Cardiac septum (tissue), 1 donor: ENCODE measurements around the gene GPX4. TPM values are rescaled to one million over a fixed set of nuclear protein-coding genes. Genes with fewer than 3 reads are reported as not detected.

Source experiments
- DNase-seq: peaks from one replicate; pipeline ENCODE4 v3.0.0-alpha.2; 2020; ENCODE audit warnings: low spot score
- intact Hi-C: fragments of 100-400 bp; cut with DNase I; formaldehyde crosslinking; loops from one replicate; pipeline ENCODE4 v1.14.0; 2022
- total RNA-seq: library from RNA; stranded (reverse); fragmentation: NEBNext Ultra II Directional; extraction: Animal tissue kit (Norgen Biotek cat#: 25700); gene quantifications from one replicate; pipeline ENCODE4 v1.2.1, GENCODE V29; 2021
- donor health status: DM: no; HTN: no; CAD: no.

Gene GPX4
- total RNA-seq, 1 donor from 2014 or later: 243 TPM

DNA sequence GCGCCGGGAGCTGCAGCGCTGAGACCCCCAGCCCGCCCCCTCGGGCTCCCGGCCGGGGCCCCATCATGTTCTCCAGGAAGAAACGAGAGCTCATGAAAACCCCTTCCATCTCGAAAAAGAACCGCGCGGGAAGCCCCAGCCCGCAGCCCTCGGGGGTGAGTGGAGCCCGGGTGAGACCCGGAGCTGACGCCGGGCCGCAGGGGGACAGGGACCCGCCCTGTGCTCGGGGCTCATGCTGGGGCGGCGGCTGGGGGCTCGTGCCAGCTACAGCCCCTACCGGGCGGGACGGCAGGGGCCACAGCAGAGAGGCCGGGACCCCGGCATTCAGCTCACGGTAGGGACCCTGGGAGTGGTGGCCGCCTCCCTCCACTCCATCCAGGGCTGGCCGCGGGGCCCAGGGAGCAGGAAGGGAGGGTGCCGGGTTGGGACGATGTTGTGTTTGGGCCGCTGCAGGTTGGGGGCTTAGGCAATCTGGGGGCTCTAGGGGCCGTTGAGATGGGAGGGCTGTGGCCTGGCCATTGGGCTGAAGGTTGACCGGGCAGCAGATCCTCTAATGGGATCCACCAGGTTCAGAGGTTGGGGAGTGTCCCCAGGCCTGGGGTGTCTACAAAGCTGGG is 36.3 kb upstream of the GPX4 start:
- DNase-seq: no peak
- intact Hi-C loops: no loop called here

DNA sequence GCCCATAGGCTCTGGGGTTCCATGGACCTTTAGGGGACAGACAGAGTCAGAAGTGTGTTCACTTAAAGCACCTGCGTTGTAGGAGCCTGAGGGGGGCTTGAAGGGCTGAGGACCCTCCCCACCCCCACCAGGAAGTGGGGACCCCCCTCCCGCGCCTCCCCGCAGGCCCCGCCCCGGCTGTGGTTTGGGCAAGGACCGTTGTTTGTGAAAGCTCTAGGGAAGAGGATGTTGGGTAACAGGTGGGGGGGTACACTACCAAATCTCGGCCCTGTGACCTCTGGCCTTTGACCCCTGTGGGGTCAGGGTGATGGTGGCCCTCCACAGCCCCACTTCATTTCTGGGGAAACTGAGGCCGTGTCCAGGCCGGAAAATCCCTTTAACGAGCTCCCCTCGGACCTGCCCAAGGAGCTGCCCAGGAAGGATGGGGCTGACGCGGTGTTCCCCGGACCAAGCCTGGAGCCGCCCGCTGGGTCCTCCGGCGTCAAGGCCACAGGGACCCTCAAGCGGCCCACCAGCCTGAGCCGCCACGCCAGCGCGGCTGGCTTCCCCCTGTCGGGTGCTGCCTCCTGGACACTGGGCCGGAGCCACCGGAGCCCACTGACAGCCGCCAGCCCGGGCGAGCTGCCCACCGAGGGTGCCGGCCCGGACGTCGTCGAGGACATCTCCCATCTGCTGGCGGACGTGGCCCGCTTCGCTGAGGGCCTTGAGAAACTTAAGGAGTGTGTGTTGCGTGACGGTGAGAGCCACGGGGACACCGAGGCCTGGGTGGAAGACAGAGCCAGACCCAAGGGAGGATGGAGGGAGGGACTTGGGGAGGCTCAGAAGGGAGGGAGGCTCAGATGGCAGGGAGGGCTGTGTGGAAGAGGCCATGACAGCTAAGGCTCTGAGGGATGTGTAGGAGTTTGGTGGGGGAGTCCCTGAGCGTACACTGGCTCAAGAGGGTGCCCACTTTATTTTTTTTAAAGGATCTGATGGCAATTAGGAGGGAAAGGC is 35.5 kb upstream of the GPX4 start:
- peak; percentile 87 for DNase-seq
- intact Hi-C loops: no loop called here

DNA sequence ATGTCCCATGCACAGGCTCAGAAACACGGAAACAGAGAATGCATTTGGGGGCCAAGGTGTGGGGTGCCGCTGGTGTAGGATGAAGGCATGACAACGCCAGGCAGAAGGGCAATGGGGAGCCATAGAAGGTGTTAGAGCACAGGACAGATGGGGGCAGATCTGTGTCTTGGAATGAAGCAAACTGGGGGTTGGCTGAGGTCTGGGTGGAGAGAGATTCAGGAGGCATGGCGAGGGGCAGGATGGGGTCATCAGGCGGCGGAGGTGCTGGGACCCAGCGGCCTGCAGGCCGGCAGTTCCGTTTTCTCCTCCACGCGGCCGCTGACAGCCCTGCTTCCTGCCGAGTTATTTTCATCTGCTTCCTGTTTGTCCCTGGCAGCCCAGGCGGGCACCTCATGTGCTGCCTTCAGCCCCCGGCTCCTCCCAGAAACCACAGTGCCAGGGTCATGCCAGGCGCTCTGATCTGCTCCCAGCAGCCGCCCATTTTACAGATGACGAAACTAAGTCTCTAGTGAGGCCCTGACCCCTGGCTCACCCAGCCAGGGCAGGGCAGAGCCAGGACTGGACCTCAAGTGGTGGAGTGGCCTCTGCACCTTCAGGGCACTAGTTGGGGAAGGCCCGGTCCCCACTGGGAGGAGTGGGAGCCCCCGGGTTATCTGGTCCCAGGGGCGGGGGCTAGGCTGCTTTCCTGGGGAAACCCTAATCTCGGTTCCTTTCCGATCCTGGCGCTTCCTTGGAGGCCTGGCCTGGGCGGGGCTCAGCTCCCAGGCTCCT is 34.6 kb upstream of the GPX4 start:
- DNase-seq: peak; percentile 93

DNA sequence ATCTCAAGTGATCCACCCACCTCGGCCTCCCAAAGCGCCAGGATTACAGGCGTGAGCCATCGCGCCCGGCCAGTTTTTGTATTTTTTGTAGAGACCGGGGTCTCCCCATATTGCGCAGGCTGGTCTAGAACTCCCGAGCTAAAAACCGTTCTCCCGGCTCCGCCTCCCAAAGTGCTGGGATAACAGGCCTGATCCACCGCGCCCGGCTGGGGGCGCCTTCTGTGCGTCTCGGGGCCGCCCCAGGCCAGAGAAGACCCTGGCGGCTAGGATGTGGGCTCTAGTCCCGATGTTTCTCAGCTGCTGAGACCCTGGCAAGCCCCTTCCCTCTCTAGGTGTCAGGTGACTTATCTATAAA is 33.2 kb upstream of the GPX4 start:
- no peak for DNase-seq
- intact Hi-C loops: no loop called here

More for the DNA sequence above, 34.6 kb upstream of the GPX4 start:
- intact Hi-C loops: no loop called here

DNA sequence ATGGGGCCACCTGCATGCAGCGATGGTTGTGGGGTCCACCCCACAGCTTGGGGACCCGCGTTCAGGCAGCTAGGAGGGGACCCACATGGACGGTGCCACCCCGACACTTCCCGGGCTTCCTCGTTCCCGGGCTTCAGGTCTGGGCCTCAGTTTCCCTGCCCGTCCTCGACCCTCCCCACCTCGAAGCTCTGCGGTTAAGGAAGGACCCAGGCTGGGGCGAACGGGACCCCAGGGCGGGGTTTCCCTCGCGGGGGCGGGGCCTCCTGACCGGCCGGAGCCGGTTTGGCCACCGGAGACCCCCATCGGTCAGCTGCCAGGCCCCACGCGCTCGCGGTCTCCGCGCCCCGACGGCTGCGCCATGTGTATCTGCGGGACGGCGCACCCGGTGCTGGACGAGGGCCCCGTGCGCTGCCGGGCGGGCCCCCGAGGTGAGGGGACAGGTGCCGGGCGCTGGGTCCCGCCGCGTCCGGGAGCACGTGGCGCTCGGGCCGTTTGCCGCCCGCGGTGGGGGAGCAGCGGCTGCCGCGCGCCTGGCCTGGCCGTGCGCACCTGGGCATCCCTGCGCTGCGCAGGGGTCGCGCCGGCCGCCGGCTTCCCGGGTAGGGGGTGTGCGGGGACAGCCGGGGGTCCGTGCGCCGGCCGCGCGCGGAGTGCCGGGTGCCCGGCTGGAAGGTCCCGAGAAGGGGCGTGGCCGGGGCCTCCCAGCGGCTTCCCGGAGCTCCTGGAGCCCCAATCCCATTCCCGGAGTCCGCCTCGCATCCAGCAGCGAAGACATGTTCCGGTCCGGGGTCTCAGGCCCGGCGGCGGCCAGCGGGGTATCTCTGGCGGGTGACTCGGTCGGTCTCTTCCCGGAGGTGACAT is 32.6 kb upstream of the GPX4 start:
- DNase-seq: no peak
- intact Hi-C loops: no loop called here

DNA sequence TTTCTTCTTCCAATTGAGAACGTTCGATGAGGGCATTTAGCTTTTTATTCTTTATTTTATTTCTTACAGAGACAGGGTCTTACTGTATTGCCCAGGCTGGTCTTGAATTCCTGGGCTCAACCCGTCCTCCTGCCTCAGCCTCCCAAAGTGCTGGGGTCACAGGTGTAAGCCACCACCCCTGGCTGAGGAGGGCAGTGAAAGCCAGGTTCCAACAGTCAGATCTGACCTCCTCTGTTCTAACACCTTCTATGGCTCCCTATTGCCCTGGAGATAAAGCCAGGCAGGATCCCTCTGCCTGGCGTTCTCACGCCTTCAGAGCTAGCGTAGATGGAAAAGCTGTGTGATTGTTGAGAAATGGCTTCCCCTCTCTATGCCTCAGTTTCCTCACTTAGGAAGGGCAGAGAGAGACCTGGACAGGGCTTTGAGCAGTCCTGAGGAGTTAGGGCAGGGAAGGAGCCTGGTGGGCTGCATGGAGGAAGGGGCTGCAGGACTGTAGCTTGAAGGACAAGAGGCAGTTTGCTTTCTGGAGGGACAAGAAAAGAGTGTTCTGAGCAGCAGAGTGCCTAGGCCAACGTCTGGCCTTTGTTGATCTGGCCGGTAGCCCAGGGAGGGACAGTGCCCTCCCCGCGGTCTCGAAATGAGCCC is 31.3 kb upstream of the GPX4 start:
- DNase-seq: no peak
- intact Hi-C loops: no loop called here

DNA sequence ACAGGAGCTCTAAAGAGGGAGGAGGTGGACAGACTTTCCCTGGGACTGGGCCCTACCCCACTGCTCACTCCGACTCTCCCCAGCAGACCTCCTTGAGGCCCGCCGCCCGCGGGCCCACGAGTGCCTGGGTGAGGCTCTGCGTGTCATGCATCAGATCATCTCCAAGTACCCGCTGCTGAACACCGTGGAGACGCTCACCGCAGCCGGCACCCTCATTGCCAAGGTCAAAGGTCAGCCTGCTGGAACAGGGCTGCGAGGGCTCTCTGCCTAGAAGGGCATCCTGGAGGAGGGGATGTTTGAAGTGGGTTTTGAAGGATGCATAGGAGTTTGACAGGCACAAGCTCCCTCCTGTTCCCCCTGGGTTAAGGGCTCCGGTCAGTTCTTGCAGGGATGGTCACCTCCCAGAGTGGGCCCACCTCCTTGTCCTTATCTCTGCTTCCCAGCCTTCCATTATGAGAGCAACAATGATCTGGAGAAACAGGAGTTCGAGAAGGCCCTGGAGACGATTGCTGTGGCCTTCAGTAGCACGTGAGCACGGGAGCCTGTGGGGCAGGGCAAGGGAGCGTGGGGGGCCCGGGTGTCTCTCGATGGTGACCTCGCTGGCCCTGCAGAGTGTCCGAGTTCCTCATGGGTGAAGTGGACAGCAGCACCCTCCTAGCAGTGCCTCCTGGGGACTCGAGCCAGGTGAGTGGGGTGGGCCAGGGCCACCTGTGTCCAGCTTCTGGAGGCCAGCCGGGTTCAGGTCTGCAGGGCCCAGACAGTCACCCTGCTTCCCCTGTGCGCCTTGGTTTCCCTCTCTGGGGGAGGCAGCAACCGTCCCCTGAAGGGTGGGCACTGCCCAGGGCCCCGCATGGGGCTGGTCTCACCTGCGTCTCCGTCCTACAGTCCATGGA is 30.5 kb upstream of the GPX4 start:
- DNase-seq: no peak
- intact Hi-C loops: no loop called here

DNA sequence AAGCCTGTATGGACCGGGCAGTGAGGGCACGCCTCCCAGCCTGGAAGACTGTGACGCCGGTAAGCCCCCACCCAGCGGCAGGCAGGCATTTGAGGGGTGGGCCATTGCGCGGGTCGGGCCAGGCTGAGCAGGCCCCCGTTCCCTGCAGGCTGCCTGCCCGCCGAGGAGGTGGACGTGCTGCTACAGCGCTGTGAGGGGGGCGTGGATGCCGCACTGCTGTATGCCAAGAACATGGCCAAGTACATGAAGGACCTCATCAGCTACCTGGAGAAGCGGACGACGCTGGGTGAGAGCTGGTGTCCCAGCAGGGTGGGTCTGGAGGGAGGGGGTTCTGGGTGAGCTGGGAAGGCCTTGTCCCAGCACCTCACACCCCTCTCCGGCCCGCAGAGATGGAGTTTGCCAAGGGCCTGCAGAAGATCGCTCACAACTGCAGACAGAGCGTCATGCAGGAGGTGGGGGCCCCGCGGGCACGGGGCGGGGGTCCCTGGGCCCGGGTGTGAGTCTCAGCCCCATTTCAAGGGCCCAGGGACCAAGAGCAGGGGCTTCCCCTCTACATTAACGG is 29.8 kb upstream of the GPX4 start:
- intact Hi-C loops: no loop called here
- DNase-seq: no peak

DNA sequence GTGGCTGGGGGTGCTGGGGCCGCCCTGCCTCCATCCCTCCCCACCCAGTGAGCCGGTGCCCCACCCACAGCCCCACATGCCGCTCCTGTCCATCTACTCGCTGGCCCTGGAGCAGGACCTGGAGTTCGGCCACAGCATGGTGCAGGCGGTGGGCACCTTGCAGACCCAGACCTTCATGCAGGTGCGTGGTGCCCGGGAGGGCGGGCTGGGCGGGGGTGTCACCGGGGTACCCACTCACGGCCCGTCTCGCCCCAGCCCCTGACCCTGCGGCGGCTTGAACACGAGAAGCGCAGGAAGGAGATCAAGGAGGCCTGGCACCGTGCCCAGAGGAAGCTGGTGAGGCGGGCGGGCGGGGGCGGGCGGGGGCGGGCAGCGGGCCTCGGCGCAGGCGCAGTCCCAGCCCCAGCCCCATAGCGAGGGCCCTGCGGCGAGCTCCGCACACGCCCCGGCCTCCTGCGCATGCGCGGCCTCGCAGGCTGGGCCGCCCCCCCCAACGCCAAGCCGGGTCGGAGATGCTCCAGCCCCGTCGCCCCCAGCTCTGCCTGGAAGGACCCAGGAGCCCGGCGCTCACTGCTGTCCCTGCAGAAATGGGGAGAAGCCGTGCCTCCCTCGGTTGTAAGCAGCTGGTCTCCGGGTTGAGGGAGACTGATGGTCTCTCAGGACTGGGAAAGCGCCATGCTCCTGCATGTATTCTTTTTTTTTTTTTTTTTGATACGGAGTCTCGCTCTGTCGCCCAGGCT is 29.1 kb upstream of the GPX4 start:
- DNase-seq: peak; percentile 95
- intact Hi-C loops: no loop called here

DNA sequence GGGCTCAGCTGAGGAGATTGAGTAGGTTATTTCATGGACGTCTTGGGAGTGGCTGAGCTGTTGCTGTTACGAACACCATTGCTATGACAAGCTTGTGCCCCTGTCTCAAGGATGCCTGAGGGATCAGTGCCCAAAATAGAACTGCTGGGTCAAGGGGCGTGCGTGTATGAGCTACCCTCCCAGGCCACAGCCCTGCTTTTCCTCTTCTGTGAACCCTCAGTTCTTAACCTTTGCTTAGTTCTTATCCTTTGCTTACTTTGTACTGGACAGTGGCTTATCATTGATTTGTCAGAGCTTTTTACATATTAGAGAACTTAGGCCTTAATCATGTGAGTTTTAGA is 27.8 kb upstream of the GPX4 start:
- intact Hi-C loops: no loop called here
- no peak for DNase-seq

DNA sequence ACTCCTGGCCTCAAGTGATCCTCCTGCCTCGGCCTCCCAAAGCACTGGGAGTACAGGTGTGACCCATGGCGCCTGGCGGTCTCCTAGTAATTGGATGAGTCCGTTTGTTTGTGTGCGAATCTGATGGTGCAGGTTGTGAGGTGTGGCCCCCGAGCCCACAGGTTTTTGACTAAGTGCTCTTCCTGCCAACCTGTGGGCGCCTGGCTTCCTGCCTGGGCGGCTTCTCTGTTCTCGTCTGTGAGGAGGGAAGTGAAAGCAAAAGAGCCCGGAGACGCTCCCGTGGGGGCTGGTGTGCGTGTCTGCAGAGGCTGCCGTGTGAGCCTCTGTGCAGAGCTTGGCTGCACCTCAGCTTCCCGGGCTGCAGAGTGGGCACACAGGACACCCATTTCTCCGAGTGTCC is 26.8 kb upstream of the GPX4 start:
- intact Hi-C loops: no loop called here

DNA sequence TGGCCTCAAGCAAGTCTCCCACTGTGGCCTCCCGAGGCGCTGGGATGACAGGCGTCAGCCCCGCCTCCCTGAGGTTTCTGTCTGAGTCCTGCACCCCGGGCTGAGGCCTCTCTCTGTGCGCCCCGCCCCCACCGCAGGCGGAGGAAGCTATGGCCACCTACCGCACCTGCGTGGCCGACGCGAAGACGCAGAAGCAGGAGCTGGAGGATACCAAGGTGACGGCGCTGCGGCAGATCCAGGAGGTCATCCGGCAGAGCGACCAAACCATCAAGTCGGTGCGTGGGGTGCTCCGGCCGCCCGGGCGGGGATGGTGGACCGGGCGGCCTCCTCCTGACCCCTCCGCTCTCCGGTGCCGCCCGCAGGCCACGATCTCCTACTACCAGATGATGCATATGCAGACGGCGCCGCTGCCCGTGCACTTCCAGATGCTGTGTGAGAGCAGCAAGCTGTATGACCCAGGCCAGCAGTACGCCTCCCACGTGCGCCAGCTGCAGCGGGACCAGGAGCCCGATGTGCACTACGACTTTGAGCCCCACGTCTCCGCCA is 24.2 kb upstream of the GPX4 start:
- intact Hi-C loops: no loop called here
- DNase-seq: no peak

More for the DNA sequence above, 26.8 kb upstream of the GPX4 start:
- DNase-seq: peak; percentile 91

DNA sequence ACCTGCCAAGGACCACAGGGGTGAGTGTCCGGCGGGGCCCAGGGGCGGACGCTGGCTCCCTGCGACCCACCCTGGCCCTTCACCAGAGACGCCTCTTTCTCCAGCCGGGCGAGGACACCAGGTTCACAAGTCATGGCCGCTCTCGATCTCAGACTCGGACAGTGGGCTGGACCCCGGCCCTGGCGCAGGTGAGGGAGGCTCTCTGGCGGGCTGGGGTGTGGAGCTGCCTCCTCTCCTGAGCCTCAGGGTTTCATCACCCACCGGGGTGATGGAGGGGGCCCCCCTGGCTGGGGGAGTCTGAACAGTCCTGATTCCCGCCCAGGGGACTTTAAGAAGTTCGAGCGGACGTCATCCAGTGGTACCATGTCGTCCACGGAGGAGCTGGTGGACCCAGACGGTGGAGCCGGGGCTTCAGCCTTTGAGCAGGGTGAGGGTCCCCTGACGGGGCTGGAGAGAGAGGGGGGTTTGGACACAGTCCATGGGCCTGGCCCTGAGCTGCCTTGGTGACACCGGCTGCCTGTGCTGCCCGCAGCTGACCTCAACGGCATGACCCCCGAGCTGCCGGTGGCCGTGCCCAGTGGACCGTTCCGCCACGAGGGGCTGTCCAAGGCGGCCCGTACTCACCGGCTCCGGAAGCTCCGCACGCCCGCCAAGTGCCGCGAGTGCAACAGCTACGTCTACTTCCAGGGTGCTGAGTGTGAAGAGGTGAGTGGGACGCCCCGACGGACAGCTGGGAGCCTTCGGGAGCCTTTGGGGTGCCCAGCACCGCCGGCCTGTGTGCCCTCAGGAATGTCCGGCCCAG is 23.2 kb upstream of the GPX4 start:
- no peak for DNase-seq
- intact Hi-C loops: no loop called here

DNA sequence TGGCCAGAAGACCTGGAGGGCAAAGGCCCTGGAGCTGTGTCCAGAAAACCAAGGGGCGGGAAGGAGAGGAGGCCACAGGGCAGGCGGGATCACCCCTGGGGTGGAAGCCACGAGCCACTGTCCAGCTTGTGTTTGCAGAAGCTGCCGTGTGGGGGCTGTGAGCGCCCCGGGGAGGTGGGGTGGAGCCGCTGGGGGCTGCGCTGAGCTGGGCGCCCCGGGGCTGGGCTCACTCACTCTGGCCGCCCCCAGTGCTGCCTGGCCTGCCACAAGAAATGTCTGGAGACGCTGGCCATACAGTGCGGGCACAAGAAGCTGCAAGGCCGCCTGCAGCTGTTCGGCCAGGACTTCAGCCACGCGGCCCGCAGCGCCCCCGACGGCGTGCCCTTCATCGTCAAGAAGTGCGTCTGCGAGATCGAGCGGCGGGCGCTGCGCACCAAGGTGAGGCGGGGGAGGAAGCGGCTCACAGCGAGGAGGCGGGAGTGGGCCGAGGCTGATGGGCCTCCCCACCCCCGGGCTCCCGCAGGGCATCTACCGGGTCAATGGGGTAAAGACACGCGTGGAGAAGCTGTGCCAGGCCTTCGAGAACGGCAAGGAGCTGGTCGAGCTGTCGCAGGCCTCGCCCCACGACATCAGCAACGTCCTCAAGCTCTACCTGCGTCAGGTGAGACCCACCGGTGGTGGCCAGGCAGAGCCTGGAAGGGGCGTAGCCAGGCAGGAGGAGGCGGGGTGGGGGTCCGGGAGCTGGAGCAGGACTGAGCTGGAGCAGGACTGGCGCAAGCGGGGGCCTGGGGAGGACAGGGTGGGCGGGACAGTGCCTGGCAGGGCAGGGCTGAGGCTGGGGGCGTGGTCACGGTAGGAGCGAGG is 22.3 kb upstream of the GPX4 start:
- intact Hi-C loops: no loop called here
- no peak for DNase-seq
